ACC112 (cell line): ENCODE data around the gene EI24.
"Not testable (repeated sequence)": the region's sequence is repeated elsewhere in the genome, so short reads cannot be mapped to it uniquely, and the experiment has no call there.

Source experiments
- H2AFZ ChIP-seq: fragments of 200-600 bp; sonication (generic); one replicate; pipeline ENCODE4 v1.6.0; 2017; ENCODE audit warnings: antibody characterized with exemption, low read length; ENCODE audit not compliant: unreplicated experiment
- H3K27ac ChIP-seq: fragments of 200-600 bp; sonication (generic); 2 replicates; pipeline ENCODE4 v1.5.1; 2014; ENCODE audit warnings: low read depth, mild to moderate bottlenecking, antibody characterized with exemption, low read length, moderate library complexity
- H3K27me3 ChIP-seq: fragments of 200-600 bp; sonication (generic); 2 replicates; pipeline ENCODE4 v1.6.1; 2014; ENCODE audit warnings: mild to moderate bottlenecking, antibody characterized with exemption, low read length, moderate library complexity, mixed read lengths; ENCODE audit not compliant: insufficient read depth
- H3K36me3 ChIP-seq: fragments of 200-600 bp; sonication (generic); 2 replicates; pipeline ENCODE4 v1.6.1; 2016; ENCODE audit warnings: mild to moderate bottlenecking, antibody characterized with exemption, low read length, moderate library complexity, mixed read lengths; ENCODE audit not compliant: insufficient read depth
- H3K4me1 ChIP-seq: fragments of 200-600 bp; sonication (generic); one replicate; pipeline ENCODE4 v1.6.1; 2016; ENCODE audit warnings: low read length, mixed read lengths; ENCODE audit not compliant: insufficient read depth, unreplicated experiment, control insufficient read depth
- H3K4me3 ChIP-seq: fragments of 200-600 bp; sonication (generic); 2 replicates; pipeline ENCODE4 v1.5.1; 2014; ENCODE audit warnings: mild to moderate bottlenecking, low read depth, low read length
- H3K79me2 ChIP-seq: fragments of 200-600 bp; sonication (generic); one replicate; pipeline ENCODE4 v1.6.0; 2016; ENCODE audit warnings: low read length; ENCODE audit not compliant: control insufficient read depth, unreplicated experiment, insufficient read depth

Gene EI24

GRCh38 chr11:125553357-125553756 lies 15.9 kb upstream of the EI24 start:
- Histone ChIP-seq H3K4me3 (no peak overlapping the region), H2AFZ (no peak overlapping the region), H3K27ac (no peak overlapping the region), H3K36me3 (no peaks in the 10 kb centered on the region), H3K27me3 (peaks cover 3% of the 10 kb centered on the region; the same call in 1 of the 2 replicates), H3K79me2 (no peaks in the 10 kb centered on the region), H3K4me1 (no peaks in the 10 kb centered on the region)

- Histone ChIP-seq H2AFZ (no peak overlapping the region), H3K4me1 (no peaks in the 10 kb centered on the region), H3K27me3 (peaks cover 3% of the 10 kb centered on the region; the same call in 1 of the 2 replicates), H3K4me3 (no peak overlapping the region), H3K27ac (no peak overlapping the region), H3K79me2 (no peaks in the 10 kb centered on the region), H3K36me3 (no peaks in the 10 kb centered on the region)
Measured at GRCh38 chr11:125554038-125554437, 15.2 kb upstream of the EI24 start.

GRCh38 chr11:125559888-125560287 lies 9.4 kb upstream of the EI24 start:
- H3K4me1 ChIP-seq = no peaks in the 10 kb centered on the region
- H3K79me2 ChIP-seq = no peaks in the 10 kb centered on the region
- H3K27ac ChIP-seq = no peak overlapping the region
- no peak overlapping the region for H2AFZ ChIP-seq
- H3K27me3 ChIP-seq = peaks cover 3% of the 10 kb centered on the region; the same call in 1 of the 2 replicates
- no peaks in the 10 kb centered on the region for H3K36me3 ChIP-seq
- no peak overlapping the region for H3K4me3 ChIP-seq

- H3K27me3 ChIP-seq = no peaks in the 10 kb centered on the region
- no peaks in the 10 kb centered on the region for H3K36me3 ChIP-seq
- H3K27ac ChIP-seq = no peak overlapping the region
Measured at GRCh38 chr11:125561924-125562323, 7.4 kb upstream of the EI24 start.

GRCh38 chr11:125562430-125562829 lies 6.8 kb upstream of the EI24 start:
- H3K4me3 ChIP-seq = no peak overlapping the region
- no peaks in the 10 kb centered on the region for H3K36me3 ChIP-seq
- no peak overlapping the region for H3K27ac ChIP-seq
- H3K4me1 ChIP-seq = no peaks in the 10 kb centered on the region
- no peak overlapping the region for H2AFZ ChIP-seq
- no peaks in the 10 kb centered on the region for H3K27me3 ChIP-seq
- no peaks in the 10 kb centered on the region for H3K79me2 ChIP-seq

More at GRCh38 chr11:125561924-125562323, 7.4 kb upstream of the EI24 start:
- no peaks in the 10 kb centered on the region for H3K4me1 ChIP-seq
- no peak overlapping the region for H2AFZ ChIP-seq
- H3K4me3 ChIP-seq = no peak overlapping the region
- H3K79me2 ChIP-seq = no peaks in the 10 kb centered on the region

GRCh38 chr11:125564357-125564756 lies 4.9 kb upstream of the EI24 start:
- peaks cover under 1% of the 10 kb centered on the region for H3K79me2 ChIP-seq
- no peak overlapping the region for H3K4me3 ChIP-seq
- no peak overlapping the region for H3K27ac ChIP-seq
- no peaks in the 10 kb centered on the region for H3K27me3 ChIP-seq
- no peak overlapping the region for H2AFZ ChIP-seq
- no peaks in the 10 kb centered on the region for H3K36me3 ChIP-seq
- H3K4me1 ChIP-seq = no peaks in the 10 kb centered on the region

- Histone ChIP-seq H3K4me3 (no peak overlapping the region), H3K79me2 (peaks cover 19% of the 10 kb centered on the region), H3K36me3 (no peaks in the 10 kb centered on the region), H3K4me1 (peaks cover 11% of the 10 kb centered on the region), H2AFZ (no peak overlapping the region), H3K27ac (no peak overlapping the region), H3K27me3 (no peaks in the 10 kb centered on the region)
Measured at GRCh38 chr11:125566235-125566634, 3.0 kb upstream of the EI24 start.

GRCh38 chr11:125569915-125570621 lies 791 bp downstream of the EI24 start:
- H2AFZ ChIP-seq = peak overlapping the region; percentile 93
- H3K4me1 ChIP-seq = peaks cover 11% of the 10 kb centered on the region
- H3K27me3 ChIP-seq = no peaks in the 10 kb centered on the region
- H3K4me3 ChIP-seq = peak overlapping the region; percentile 95
- peak overlapping the region; percentile 26; the same call in 1 of the 2 replicates for H3K27ac ChIP-seq
- peaks cover 7% of the 10 kb centered on the region; the same call in 1 of the 2 replicates for H3K36me3 ChIP-seq
- H3K79me2 ChIP-seq = peaks cover 25% of the 10 kb centered on the region

- peak overlapping the region; percentile 95 for H3K4me3 ChIP-seq
- H2AFZ ChIP-seq = no peak overlapping the region
- peaks cover 8% of the 10 kb centered on the region; the same call in 1 of the 2 replicates for H3K36me3 ChIP-seq
- H3K4me1 ChIP-seq = peaks cover 11% of the 10 kb centered on the region
- H3K79me2 ChIP-seq = peaks cover 25% of the 10 kb centered on the region
- H3K27ac ChIP-seq = no peak overlapping the region
- no peaks in the 10 kb centered on the region for H3K27me3 ChIP-seq
Measured at GRCh38 chr11:125570952-125571351, 1.7 kb downstream of the EI24 start.

GRCh38 chr11:125572916-125573315 lies 3.6 kb downstream of the EI24 start:
- Histone ChIP-seq H3K36me3 (peaks cover 22% of the 10 kb centered on the region), H2AFZ (no peak overlapping the region), H3K4me3 (no peak overlapping the region), H3K27ac (no peak overlapping the region), H3K79me2 (peaks cover 25% of the 10 kb centered on the region), H3K4me1 (peaks cover 11% of the 10 kb centered on the region), H3K27me3 (no peaks in the 10 kb centered on the region)

- H3K4me3 ChIP-seq, H3K27ac ChIP-seq, H3K79me2 ChIP-seq, H2AFZ ChIP-seq, H3K4me1 ChIP-seq, H3K27me3 ChIP-seq: not testable (repeated sequence)
- H3K36me3 ChIP-seq = peaks cover 34% of the 10 kb centered on the region
Measured at GRCh38 chr11:125577181-125577580, 7.9 kb downstream of the EI24 start.
